A673 (cell line): ENCODE results near the gene TOM1. TPM values are rescaled to one million over a fixed set of nuclear protein-coding genes. Genes with fewer than 3 reads are reported as not detected.

ENCODE experiments used
- BruUV-seq: library from RNA; stranded (reverse); fragments of 400-500 nt; replicated peaks from 2 replicates; lab custom pipeline; 2021; lab: Mats Ljungman, UMichigan
- CTCF ChIA-PET: fragments of 300-600 bp; sonication (Branson Sonifier 250); formaldehyde crosslinking; loops from one replicate; lab custom pipeline; 2022; ENCODE audit warnings: antibody characterized with exemption; lab: Charles Lee
- POLR2A ChIA-PET: fragments of 300-600 bp; sonication (Branson Sonifier 250); formaldehyde crosslinking; loops from one replicate; lab custom pipeline; 2022; ENCODE audit warnings: antibody characterized with exemption; ENCODE audit not compliant: low non-redundant PET; lab: Charles Lee
- DNase-seq: peaks from one replicate; pipeline ENCODE4 v3.0.0-alpha.2; 2015; ENCODE audit warnings: low spot score
- H3K27ac ChIP-seq: fragments of 200-600 bp; sonication (generic); 2 replicates; pipeline ENCODE4 v1.5.1; 2016; ENCODE audit warnings: mixed run types, low read depth, mild to moderate bottlenecking, mixed read lengths, antibody characterized with exemption, low read length; ENCODE audit not compliant: poor library complexity, severe bottlenecking
- H3K27me3 ChIP-seq: fragments of 200-600 bp; sonication (generic); replicated peaks from 2 replicates; pipeline ENCODE4 v1.6.1; 2017; ENCODE audit warnings: mixed run types, low read depth, mild to moderate bottlenecking, mixed read lengths, antibody characterized with exemption, low read length; ENCODE audit not compliant: insufficient read depth, poor library complexity
- H3K36me3 ChIP-seq: fragments of 200-600 bp; sonication (generic); 2 replicates; pipeline ENCODE4 v1.6.1; 2016; ENCODE audit warnings: mixed run types, mild to moderate bottlenecking, mixed read lengths, antibody characterized with exemption, low read length; ENCODE audit not compliant: insufficient read depth, poor library complexity, severe bottlenecking
- H3K4me1 ChIP-seq: fragments of 200-600 bp; sonication (generic); 2 replicates; pipeline ENCODE4 v1.6.1; 2017; ENCODE audit warnings: mixed run types, mild to moderate bottlenecking, mixed read lengths, antibody characterized with exemption, low read length; ENCODE audit not compliant: insufficient read depth, poor library complexity, severe bottlenecking
- H3K4me3 ChIP-seq: fragments of 200-600 bp; sonication (generic); 2 replicates; pipeline ENCODE4 v1.5.1; 2016; ENCODE audit warnings: low read depth, mixed run types, mild to moderate bottlenecking, mixed read lengths, low read length; ENCODE audit not compliant: poor library complexity, severe bottlenecking
- H3K9me3 ChIP-seq: fragments of 200-600 bp; sonication (generic); 2 replicates; pipeline ENCODE4 v1.6.1; 2016; ENCODE audit warnings: mixed run types, low read depth, mild to moderate bottlenecking, mixed read lengths, antibody characterized with exemption, low read length; ENCODE audit not compliant: poor library complexity, severe bottlenecking
- CTCF ChIP-seq: fragments of 300-800, 200-600 bp; sonication (generic); conservative IDR thresholded peaks from 2 replicates; pipeline ENCODE4 v1.5.1; 2017; ENCODE audit warnings: low read depth, mild to moderate bottlenecking, antibody characterized with exemption, low read length, moderate library complexity, mixed read lengths
- EZH2 ChIP-seq: fragments of 200-600 bp; sonication (generic); IDR thresholded peaks from 2 replicates; pipeline ENCODE4 v1.6.1; 2017; ENCODE audit warnings: borderline replicate concordance, low read depth, mild to moderate bottlenecking, mixed read lengths, antibody characterized with exemption, low read length; ENCODE audit not compliant: poor library complexity, severe bottlenecking
- intact Hi-C: fragments of 100-400 bp; cut with micrococcal nuclease; formaldehyde crosslinking; loops from one replicate; pipeline ENCODE4 v1.10.0; 2022; ENCODE audit not compliant: unreplicated experiment
- total RNA-seq: library from RNA; stranded (reverse); gene quantifications from 2 replicates; pipeline ENCODE4 v1.2.3, GENCODE V29; 2021

The TOM1 gene
- total RNA-seq, 1 experiment from 2014 or later, result 22.8 TPM

GRCh38 chr22:35311551-35311999, 11.9 kb downstream of the TOM1 start:
- Histone ChIP-seq H3K27ac (no peak overlapping the region), H3K27me3 (no peaks in the 10 kb centered on the region), H3K36me3 (no peaks in the 10 kb centered on the region), H3K9me3 (no peaks in the 10 kb centered on the region), H3K4me1 (peaks cover 2% of the 10 kb centered on the region), H3K4me3 (no peak overlapping the region)
- no TSS peak for BruUV-seq
- no peak for TF ChIP-seq CTCF
- no peak for TF ChIP-seq EZH2
- ChIA-PET CTCF (no interaction called here), POLR2A (no interaction called here)
- intact Hi-C loops, result no loop called here
- no peak for DNase-seq

- H3K27ac ChIP-seq, result peak overlapping the region; percentile 23
Measured at GRCh38 chr22:35312198-35313059, 12.7 kb downstream of the TOM1 start.

More at GRCh38 chr22:35312198-35313059, 12.7 kb downstream of the TOM1 start:
- Histone ChIP-seq H3K36me3 (no peaks in the 10 kb centered on the region), H3K4me1 (no peaks in the 10 kb centered on the region), H3K27me3 (no peaks in the 10 kb centered on the region), H3K9me3 (no peaks in the 10 kb centered on the region), H3K4me3 (no peak overlapping the region)
- TF ChIP-seq CTCF (no peak), EZH2 (no peak)
- intact Hi-C loops, result no loop called here
- BruUV-seq, result no TSS peak
- ChIA-PET CTCF (no interaction called here), POLR2A (no interaction called here)
- no peak for DNase-seq
